OCI-LY7 (cell line): ENCODE data around the gene EEF1AKMT3.
A peak's percentile ranks its signal among the peaks of the same experiment; 100 is the strongest.

Experiments used
- EZH2phosphoT487 ChIP-seq: fragments of 200-600 bp; sonication (generic); IDR thresholded peaks from 2 replicates; pipeline ENCODE4 v1.6.1; 2018; ENCODE audit warnings: low read depth, borderline replicate concordance, mild to moderate bottlenecking, mixed run types, antibody characterized with exemption, low read length, moderate library complexity, mixed read lengths
- TF ChIP-seq, protein P1 (sequence below): fragments of 200-600 bp; sonication (generic); conservative IDR thresholded peaks from 2 replicates; pipeline ENCODE4 v1.5.1; 2014; ENCODE audit warnings: mild to moderate bottlenecking, antibody characterized with exemption, low read length, moderate library complexity, mixed read lengths

DNA sequence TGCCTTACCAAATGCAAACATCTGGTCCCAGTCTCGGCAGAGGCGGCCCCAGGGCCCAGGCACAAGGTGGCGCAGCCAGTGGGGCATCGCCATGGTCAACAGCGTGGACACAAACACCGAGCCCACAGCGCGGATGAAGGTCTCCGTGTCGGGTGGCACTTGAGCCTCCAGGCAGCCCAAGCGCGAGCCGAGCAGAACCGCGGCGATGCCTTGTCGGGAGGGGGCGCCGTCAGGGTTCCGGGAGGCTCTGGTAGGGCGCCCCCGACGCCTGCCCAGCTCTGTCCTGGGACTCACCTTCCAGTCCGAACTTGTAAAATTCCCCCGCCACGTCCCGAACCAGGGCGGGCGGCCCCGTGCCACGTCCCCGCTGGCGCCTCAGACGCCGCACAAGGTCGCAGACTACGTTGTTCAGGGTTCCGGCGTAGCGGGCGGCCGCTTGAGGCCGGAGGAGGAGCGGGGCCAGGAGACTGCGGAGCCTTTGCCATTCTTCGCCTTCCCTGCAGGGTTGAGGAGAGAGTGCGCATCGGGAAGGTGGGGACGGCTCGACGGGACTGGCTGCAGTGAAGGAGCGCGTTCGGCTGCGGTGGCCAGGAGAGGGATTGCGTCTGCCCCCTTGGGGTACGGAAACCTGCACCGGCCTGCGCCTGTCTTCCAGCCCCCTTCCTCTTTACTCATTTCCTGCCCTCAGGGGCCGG, 7.3 kb upstream of the EEF1AKMT3 start:
- TF ChIP-seq, protein P1, sequence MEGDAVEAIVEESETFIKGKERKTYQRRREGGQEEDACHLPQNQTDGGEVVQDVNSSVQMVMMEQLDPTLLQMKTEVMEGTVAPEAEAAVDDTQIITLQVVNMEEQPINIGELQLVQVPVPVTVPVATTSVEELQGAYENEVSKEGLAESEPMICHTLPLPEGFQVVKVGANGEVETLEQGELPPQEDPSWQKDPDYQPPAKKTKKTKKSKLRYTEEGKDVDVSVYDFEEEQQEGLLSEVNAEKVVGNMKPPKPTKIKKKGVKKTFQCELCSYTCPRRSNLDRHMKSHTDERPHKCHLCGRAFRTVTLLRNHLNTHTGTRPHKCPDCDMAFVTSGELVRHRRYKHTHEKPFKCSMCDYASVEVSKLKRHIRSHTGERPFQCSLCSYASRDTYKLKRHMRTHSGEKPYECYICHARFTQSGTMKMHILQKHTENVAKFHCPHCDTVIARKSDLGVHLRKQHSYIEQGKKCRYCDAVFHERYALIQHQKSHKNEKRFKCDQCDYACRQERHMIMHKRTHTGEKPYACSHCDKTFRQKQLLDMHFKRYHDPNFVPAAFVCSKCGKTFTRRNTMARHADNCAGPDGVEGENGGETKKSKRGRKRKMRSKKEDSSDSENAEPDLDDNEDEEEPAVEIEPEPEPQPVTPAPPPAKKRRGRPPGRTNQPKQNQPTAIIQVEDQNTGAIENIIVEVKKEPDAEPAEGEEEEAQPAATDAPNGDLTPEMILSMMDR: peak; percentile 68
- TF ChIP-seq EZH2phosphoT487: no peak
